HG02981 (cell line): ENCODE results near the gene LSR.
"Not testable (repeated sequence)": the region's sequence is repeated elsewhere in the genome, so short reads cannot be mapped to it uniquely, and the experiment has no call there.

Experiments used
- ATAC-seq: cut with Tn5 transposase; IDR thresholded peaks from one replicate; pipeline ENCODE4 v1.9.1; 2021; ENCODE audit warnings: mild to moderate bottlenecking, moderate library complexity; ENCODE audit not compliant: unreplicated experiment

The LSR gene

DNA sequence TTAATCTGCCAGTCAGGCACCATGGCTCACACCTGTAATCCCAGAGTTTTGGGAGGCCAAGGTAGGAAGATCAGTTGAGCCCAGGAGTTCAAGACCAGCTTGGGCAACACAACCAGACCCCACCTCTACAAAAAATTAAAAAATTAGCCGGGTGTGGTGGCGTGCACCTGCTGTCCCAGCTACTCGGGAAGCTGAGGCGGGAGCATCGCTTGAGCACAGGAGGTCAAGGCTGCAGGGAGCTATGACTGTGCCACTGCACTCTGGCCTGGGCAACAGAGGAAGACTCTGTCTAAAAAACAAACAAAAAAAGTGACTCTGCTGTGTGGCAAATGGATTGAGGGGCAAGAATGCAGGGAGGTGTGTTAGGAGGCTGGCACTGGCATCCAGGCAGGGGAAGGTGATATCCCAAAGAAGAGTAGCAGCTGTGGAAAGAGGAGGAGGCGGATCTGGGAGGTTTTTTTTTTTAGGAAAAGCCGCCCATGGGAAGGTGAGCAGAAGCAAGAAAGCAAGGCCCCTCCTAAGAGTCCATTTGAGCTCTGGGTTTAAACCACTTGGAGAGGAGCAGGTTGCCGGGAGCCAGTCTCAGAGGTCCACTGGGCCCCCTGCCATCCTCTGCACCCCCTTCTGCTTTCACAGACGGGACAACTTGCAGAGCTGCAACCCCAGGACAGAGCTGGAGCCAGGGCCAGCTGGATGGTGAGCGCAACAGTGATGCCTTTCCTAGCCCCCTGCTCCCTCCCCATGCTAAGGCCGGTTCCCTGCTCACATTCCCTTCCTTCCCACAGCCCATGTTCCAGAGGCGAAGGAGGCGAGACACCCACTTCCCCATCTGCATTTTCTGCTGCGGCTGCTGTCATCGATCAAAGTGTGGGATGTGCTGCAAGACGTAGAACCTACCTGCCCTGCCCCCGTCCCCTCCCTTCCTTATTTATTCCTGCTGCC lies 35.6 kb downstream of the LSR start:
- ATAC-seq = no peak

DNA sequence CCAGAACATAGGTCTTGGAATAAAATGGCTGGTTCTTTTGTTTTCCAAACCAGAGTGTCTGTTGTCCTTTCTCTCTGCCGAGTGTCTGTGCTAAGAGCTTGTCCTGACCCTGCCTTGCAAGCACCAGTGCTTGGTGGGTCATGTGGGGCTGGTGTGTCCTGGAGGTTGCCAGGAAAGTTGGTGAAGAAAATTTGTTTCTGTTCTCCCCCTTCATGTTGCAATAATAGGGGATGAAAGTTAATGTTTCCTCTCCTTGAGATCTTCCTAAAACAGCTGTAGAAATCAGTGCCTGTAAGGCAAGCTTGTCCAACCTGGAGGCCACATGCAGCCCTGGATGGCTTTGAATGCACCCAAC lies 36.3 kb downstream of the LSR start:
- no peak for ATAC-seq

DNA sequence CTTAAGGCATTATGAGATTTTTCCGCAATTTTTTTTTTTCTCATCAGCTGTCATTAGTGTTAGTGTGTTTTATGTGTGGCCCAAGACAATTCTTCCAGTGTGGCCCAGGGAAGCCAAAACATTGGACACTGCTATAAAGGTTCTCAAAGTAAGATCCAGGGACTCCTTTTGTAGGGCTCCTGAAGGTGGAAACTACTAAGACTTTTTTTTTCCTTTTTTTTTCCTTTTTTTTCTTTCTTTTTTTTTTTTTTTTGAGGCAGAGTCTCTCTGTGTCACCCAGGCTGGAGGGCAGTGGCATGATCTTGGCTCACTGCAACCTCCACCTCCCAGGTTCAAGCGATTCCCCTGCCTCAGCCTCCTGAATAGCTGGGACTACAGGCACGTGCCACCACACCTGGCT lies 36.7 kb downstream of the LSR start:
- not testable (repeated sequence) for ATAC-seq

DNA sequence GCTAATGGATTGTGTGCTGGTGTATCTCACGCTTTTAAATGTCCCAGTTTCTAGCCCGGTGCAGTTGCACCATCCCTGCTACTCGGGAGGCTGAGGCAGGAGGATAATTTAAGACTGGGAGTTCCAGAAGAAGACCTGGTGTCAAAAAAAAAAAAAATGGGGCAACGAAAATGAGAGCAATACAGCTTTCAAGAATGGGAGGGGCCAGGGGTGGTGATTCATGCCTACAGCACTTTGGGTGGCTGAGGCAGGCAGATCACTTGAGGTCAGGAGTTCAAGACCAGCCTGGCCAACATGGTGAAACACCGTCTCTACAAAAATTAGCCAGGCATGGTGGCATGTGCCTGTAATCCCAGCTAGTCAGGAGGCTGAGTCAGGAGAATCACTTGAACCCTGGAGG lies 37.3 kb downstream of the LSR start:
- ATAC-seq = not testable (repeated sequence)

DNA sequence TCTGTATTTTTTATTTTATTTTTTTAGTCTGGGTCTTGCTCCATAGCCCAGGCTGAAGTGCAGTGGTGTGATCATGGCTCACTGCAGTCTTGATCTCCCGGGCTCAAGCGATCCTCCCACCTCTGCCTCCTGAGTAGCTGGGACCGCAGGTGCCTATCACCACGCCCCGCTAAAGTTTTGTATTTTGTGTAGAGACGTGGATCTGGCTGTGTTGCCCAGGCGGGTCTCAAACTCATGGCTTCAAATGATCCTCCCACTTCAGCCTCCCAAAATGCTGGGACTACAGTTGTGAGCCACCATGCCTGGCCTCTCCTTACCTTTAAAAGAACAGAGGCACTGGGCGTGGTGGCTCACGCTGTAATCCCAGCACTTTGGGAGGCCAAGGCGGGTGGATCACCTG lies 38.9 kb downstream of the LSR start:
- ATAC-seq = no peak

DNA sequence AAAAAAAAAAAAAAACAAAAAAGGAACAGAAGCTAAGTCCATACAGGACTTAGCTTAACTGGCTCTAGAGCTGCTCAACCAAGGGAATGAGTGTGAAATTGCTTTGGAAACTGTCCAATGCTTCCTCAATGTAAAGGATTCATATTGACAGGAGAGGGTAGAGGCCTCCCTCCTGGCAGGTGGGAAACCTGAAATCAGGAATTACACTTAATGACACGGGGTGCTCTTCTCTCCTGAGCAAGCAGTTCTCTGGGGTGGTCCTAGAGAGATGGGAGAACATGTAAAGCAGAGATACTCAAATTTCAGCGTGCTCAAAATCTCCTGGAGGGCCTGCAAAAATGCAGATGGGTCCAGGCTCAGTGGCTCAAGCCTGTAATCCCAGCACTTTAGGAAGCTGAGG lies 39.5 kb downstream of the LSR start:
- ATAC-seq = no peak

DNA sequence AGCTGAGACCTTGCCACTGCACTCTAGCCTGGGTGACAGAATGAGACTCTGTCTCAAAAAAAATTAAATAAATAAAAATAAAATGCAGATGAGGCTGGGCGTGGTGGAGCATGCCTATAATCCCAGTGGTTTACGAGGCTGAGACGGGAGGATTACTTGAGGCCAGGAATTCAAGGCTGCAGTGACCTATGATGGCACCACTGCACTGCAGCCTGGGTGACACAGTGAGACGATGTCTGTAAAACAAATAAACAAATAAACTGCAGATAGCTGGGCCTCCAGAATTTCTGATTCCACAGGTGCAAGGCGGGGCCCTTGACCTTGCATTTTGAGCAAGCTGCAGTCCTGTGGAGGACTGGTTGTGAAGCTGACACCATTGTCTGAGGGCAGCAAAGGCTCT lies 40.1 kb downstream of the LSR start:
- no peak for ATAC-seq

DNA sequence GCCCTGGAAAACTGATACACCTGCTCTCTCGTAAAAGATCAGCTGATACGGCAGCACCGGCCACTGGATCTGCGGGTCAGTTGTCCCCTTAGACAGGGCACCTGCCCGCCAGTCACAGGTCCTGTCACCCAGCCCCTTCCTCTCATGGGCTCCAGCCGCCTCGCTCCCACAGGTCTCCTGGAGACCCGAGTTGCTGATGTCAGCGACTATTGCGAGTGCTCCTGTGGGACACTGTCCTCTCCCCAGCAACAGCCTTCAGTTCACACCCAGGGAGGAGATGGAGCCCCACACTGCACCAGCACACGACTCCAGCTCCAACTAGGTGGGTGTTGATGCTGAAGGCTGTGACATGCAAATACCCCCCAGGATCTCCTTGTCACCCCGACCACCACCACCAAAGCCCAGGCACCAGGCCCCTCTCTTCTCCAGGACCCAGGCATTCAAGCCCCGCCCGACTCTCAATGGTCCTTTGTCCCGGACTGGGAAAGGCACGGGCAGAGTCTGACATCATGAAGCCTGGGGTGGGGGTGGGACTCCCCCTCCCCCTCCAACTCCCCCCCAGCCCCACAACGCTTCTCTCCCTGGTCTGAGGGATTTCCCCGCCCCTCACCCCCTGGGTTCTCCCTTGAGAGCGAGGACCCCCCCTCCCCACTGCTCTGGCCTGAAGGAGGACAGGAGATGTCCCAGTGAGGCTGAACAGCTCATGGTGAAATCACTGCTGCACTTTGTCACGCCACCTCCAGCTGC lies 41.8 kb downstream of the LSR start:
- ATAC-seq = no peak

DNA sequence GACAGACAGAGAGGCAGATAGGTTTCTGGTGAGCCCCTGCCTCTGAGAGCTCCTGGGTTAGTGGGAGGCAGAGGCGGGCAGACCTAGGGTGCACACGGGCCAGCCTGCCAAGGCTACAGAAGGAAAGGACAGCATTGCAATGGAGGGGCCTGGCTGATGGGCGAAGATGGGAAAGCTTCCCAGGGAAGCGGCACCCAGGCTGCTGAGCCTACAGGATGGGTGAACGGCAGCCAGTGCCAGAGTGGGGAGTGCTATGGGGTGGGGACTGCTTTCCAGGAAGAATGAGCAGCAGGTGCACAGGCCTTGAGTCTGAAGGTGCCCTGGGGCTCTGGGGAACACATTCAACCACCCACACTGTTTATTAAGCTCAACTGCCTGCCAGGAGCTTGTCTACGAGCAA lies 42.5 kb downstream of the LSR start:
- ATAC-seq = no peak

DNA sequence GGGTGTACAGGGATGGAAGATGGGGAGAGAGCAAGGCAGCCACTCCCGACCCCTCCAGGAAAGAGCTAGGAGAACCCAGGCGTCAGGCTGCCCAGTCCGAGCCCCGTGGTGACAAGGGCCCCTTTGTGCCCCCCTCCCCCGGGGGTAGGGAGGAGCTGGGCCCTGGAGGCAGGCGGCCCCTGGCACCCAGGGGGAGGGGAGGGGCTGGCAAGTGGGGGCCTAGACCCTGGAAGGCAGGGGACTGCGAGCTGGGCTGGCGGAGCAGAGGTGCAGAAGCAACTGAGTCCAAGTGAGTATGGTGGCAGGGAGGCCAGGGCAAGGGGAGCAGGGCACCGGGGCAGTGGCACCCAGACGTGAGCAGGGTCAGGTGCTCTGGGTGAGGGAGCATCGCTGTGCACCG lies 43.1 kb downstream of the LSR start, which contains the start of gene MAG:
TSS of gene MAG (plus strand) at position 246 of the 400 bp plus-strand sequence. CDS start 3,248 bp downstream, outside the sequence.
- no peak for ATAC-seq

DNA sequence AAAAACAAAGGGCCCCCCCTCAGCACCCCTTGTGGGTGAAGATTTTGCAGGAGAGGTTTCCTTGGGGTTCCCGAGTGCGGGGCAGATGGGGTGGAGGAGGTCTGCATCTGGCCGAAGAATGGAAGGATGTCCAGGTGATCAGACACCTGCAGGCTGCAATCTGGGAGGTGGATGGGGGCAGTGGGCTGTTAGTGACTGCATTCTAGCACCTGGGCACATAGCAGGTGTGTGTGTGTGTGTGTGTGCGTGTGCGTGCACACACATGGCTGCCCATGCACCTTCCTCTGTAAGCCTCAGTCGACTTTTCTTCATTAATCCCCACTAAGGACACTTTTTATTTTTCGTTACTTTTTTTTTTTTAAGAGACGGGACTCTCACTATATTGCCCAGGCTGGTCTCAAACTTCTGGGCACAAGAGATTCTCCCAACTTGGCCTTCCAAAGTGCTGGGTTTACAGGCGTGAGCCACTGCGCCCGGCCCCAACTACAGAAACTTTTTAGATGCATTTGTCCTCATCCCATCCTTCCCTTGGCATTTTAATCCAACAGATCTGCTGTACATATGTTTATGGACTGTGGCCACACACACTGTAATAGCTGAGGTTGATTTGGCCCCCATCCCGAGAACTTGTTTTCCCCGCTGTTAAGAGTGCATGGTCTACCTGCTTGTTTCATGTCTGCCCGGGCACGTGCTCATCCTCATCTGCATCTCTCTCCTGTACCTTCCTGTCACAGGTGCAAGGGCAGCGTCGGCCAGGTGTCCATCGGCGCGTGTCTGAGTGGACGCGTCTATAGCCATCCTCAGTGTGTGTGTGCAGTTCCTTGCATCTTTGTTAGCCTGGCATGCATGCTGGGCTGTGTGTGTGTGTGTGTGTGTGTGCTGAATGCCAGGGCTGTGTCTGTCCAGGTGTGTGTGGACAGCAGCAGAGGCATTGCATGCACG lies 43.9 kb downstream of the LSR start:
- ATAC-seq = no peak

DNA sequence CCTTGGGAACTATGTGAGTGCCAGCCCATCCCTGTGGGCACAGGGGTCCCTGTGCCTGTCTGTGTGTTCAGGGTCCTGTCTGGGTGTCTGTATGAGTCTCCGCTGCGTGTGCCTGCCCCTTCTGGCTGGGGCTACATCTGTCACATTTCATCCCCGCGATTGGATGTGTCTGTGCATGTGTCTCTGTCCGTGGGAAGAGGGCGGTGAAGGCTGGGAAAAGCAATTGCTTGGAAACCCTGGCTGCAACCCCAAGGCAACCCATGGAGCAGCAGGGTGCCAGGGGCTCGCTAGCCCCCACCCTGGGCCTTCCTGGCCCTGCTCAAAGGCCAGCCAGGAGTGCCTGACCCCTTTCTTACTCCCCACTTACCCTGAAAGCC lies 44.5 kb downstream of the LSR start:
- no peak for ATAC-seq

DNA sequence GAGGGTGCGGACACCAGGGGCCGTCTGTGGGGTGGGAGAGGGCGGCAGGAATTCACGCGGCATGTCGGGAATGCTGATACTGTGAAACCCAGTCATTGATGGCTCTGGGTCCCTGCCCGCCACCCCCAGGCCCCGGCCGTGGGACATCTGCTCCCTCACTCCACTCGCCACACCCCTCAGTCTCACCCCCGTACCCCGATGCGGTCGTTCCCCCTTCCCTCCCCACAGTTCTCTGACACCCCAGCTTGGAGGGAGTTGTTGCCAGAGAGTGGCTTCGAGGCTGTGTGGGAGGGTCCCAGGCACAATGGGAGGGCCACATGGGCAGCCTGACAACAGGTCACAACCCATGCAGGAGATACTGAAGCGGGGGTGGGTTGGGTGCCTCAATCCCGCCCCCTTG lies 45.0 kb downstream of the LSR start:
- no peak for ATAC-seq

DNA sequence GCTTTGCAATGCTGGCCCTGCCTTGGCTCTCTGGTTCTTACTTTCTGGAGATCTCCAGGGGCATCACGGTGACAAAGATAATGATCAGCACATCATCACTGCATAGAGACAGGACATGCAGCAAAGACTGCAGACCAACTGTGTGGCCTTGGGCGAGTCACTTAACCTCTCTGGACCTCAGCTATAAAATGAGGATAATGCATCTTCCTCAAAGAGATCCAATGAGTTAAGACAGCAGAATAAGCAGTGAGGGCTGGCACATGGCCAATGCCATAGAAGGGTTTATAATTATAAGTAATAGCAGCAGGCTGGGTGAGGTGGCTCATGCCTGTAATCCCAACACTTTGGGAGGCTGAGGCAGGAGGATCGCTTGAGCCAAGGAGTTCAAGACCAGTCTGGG lies 45.5 kb downstream of the LSR start:
- ATAC-seq = no peak

DNA sequence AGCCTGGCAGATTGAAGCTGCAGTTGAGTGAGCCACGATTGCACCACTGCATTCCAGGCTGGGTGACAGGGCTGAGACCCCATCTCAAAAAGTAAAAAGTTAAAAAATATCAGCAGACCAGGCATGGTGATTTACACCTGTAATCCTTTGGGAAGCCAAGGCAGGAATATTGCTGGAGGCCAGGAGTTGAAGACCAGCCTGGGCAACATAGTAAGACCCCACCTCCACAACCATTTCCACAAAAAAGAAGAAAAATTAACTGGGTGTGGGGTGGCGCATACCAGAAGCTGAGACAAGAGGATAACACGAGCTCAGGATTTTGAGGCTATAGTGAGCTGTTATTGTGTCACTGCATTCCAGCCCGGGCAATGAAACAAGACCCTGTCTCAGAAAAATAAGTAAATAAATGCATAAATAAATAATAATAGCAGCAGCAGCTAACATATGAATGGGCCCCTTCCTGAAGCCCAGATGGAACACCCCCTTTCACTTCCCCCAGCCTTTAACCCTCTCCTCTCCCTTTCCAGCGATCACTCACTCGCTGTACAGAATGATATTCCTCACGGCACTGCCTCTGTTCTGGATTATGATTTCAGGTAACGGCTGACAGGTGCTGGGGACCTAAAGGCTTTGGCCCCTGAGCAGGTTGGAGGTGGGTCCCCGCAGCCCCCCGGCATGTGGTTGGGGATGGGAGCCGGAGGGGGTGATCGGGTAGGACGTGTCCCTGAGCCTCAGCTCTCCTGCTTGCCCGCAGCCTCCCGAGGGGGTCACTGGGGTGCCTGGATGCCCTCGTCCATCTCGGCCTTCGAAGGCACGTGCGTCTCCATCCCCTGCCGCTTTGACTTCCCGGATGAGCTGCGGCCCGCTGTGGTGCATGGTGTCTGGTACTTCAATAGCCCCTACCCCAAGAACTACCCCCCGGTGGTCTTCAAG lies 46.3 kb downstream of the LSR start:
- ATAC-seq = no peak

DNA sequence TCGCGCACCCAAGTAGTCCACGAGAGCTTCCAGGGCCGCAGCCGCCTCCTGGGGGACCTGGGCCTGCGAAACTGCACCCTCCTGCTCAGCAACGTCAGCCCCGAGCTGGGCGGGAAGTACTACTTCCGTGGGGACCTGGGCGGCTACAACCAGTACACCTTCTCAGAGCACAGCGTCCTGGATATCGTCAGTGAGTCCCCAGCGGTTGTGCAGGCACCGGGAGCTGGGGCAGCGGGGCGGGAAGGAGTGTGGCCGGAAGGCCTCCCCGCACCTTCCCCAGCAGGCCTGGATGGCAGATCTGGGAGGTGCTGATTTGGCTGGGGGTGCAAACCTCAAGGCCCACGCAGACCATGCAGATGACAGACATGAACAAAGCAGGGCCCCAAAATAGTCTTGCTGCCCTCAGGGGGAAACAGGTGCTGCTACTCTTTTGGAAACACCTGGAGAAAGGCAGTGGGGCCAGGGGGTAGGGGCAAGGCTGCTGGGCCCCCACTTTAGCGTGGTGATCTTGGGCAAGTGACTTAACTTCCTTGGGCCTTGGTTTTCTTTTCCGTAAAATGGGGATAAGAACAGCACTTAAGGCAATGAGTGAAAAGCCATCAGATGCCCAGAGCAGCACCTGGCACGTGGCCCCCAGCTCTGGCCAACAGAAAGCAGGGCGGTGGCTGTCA lies 47.1 kb downstream of the LSR start:
- no peak for ATAC-seq

DNA sequence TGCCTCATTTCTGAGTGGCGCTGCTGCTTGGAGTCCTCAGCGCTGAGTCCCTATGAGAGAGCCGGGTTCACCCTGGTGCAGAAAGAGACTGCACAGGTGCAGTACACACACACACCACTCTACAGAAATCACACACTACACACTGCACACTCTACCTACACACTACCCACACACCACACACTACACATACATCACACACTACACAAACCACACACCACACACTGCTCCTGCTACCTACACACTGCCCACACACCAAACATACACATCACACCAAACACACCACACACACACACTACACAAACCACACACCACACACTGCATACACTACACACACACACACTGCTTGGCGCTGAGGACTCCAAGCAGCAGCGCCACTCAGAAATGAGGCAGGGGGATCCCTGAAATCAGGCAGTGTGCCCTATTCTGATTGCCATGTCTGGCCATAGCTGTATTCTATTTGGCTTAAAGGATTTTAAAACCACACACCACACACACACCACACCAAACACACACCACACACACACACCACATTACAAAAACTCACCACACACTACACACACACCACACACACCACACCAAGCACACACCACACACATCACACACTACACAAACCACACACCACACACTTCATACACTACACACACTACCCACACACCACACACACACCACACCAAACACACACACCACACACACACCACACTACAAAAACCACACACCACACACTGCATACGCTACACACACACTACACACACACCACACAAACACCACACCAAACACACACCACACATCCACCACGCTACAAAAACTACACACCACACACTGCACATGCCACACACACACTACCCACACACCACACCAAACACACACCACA lies 48.1 kb downstream of the LSR start:
- no peak for ATAC-seq

DNA sequence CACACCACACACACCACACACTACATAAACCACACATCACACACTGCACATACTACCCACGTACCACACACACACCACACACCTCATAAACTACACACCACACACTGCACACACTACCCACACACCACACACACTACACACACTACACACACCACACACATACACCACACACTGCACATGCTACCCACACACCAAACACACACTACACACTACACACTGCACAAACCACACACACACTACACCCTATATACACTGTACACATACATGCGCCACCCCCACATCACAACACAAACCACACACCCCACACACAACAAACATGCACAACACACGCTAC lies 48.7 kb downstream of the LSR start:
- no peak for ATAC-seq

DNA sequence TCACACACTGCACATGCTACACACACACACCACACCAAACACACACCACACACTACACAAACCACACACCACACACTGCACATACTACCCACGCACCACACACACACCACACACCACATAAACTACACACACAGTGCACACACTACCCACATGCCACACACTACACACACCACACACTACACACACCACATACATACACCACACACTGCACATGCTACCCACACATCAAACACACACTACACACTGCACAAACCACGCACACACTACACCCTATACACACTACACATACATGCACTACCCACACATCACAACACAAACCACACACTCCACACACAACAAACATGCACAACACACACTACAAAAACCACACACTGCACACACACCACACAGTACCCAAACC lies 49.1 kb downstream of the LSR start:
- ATAC-seq = no peak
